Measurements from ENCODE around the gene RBM14. TPM values are rescaled to one million over a fixed set of nuclear protein-coding genes. Genes with fewer than 3 reads are reported as not detected.

The RBM14 gene
- total and polyA plus RNA-seq, 2 of the 4 experiments (the other 2 are of a cell fraction), result 9.3 to 31.1 TPM

DNA sequence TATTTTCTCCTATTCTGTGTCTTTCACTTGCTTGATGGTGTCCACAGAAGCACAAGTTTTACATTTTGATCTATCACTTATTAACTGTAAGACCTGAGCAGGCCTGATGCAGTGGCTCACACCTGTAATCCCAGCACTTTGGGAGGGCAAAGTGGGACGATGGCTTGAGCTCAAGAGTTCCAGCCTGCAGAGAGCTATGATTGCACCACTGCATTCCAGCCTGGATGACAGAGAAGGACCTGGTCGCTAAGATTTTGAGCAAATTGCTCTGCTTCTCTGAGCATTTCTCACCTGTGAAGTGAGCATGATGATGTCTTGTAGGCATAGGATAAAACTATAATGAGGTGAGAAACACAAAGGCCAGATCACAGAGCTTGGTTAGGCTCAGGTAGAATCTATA is 30.3 kb upstream of the RBM14 start:
- Histone ChIP-seq H3K4ac (ENCODE audit: low read depth, low read length) (no peak overlapping the region), H3K9ac (ENCODE audit: low read depth, low read length) (no peak overlapping the region), H3K4me2 (ENCODE audit: low read depth, low read length) (no peak overlapping the region), H4K91ac (ENCODE audit: insufficient read depth, low read depth, low read length) (no peak overlapping the region), H3K56ac (ENCODE audit: extremely low read depth, insufficient read depth, low read length) (no peak overlapping the region), H3K27ac (ENCODE audit: insufficient read depth, low read length) (no peak overlapping the region), H3K79me1 (ENCODE audit: low read depth in 1 of 2, low read length in 2 of 2) (no peaks in the 10 kb centered on the region), H3K27me3 (ENCODE audit: control insufficient read depth, insufficient read depth, low read length) (peaks cover 4% of the 10 kb centered on the region; the same call in 1 of the 2 replicates), H3K9me3 (ENCODE audit: control insufficient read depth, insufficient read depth, low read length) (0 out of 2 replicates have a peak, but pooled peaks cover 2% of the 10 kb centered on the region), H3K4me1 (ENCODE audit: control insufficient read depth, insufficient read depth, low read length) (no peaks in the 10 kb centered on the region), H2BK5ac (ENCODE audit: low read depth, low read length, poor library complexity, severe bottlenecking) (no peak overlapping the region), H2AFZ (replicated peaks; ENCODE audit: low read length, poor library complexity) (no peak overlapping the region), H3K36me3 (ENCODE audit: control insufficient read depth, insufficient read depth, low read length) (no peaks in the 10 kb centered on the region), H4K5ac (ENCODE audit: low read depth, low read length) (no peak overlapping the region), H2AK9ac (replicated peaks; ENCODE audit: low read depth, low read length, poor library complexity) (no peak overlapping the region), H4K20me1 (ENCODE audit: insufficient read depth, low read length) (no peaks in the 10 kb centered on the region), H3K9me1 (ENCODE audit: insufficient read depth, low read length) (no peaks in the 10 kb centered on the region), H2BK120ac (ENCODE audit: low read depth, low read length) (no peak overlapping the region), H3K14ac (replicated peaks; ENCODE audit: low read depth, low read length) (no peak overlapping the region), H4K8ac (ENCODE audit: low read depth in 2 of 2, low read length in 2 of 2) (no peak overlapping the region), H2BK20ac (ENCODE audit: low read depth, low read length) (no peak overlapping the region), H3K4me3 (ENCODE audit: insufficient read depth, low read depth, low read length) (no peak overlapping the region), H2AK5ac (ENCODE audit: low read depth, low read length) (no peak overlapping the region), H3K23ac (ENCODE audit: low read depth, low read length) (no peak overlapping the region), H2BK15ac (ENCODE audit: low read depth, low read length) (no peak overlapping the region), H3K18ac (ENCODE audit: low read depth, low read length) (no peak overlapping the region)
- WGBS, 2 experiments (ENCODE audit: extremely low coverage in 2 of 2, insufficient read length in 1 of 2), result 33% methylated on average over 1 of the region's 2 CpGs; no CpG with 5 or more reads in 1 of the 2 experiments
- in situ Hi-C loops (cut with MboI; ENCODE audit: low sequenced_read_pairs), result no loop called here
- ChIA-PET POLR2A (ENCODE audit: unreplicated experiment) (no interaction called here), CTCF (no interaction called here)
- TF ChIP-seq RCOR1 (IDR thresholded peaks at IDR 0.05; ENCODE audit: insufficient replicate concordance, low read length) (no peak), FOS (IDR thresholded peaks at IDR 0.05; ENCODE audit: low read depth, low read length) (no peak), POLR2A (IDR thresholded peaks at IDR 0.05; ENCODE audit: low read depth, low read length) (no peak), CHD1 (IDR thresholded peaks at IDR 0.05; ENCODE audit: low read depth, low read length) (no peak), NFE2L2 (IDR thresholded peaks at IDR 0.05; ENCODE audit: low read depth, low read length) (no peak), MXI1 (IDR thresholded peaks at IDR 0.05; ENCODE audit: borderline replicate concordance, low read depth, low read length) (no peak), RFX5 (IDR thresholded peaks at IDR 0.05; ENCODE audit: low read depth, low read length) (no peak), RAD21 (IDR thresholded peaks at IDR 0.05; ENCODE audit: low read length) (no peak), SMC3 (IDR thresholded peaks at IDR 0.05; ENCODE audit: low read depth, low read length) (no peak), BHLHE40 (IDR thresholded peaks at IDR 0.05; ENCODE audit: low read depth, low read length) (no peak), MAZ (IDR thresholded peaks at IDR 0.05; ENCODE audit: borderline replicate concordance, low read depth, low read length) (no peak), CEBPB (IDR thresholded peaks at IDR 0.05; ENCODE audit: low read depth, low read length) (no peak), MAFK (IDR thresholded peaks at IDR 0.05; ENCODE audit: low read depth, low read length) (no peak)
- TF ChIP-seq, protein P1, sequence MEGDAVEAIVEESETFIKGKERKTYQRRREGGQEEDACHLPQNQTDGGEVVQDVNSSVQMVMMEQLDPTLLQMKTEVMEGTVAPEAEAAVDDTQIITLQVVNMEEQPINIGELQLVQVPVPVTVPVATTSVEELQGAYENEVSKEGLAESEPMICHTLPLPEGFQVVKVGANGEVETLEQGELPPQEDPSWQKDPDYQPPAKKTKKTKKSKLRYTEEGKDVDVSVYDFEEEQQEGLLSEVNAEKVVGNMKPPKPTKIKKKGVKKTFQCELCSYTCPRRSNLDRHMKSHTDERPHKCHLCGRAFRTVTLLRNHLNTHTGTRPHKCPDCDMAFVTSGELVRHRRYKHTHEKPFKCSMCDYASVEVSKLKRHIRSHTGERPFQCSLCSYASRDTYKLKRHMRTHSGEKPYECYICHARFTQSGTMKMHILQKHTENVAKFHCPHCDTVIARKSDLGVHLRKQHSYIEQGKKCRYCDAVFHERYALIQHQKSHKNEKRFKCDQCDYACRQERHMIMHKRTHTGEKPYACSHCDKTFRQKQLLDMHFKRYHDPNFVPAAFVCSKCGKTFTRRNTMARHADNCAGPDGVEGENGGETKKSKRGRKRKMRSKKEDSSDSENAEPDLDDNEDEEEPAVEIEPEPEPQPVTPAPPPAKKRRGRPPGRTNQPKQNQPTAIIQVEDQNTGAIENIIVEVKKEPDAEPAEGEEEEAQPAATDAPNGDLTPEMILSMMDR (conservative IDR thresholded peaks at IDR 0.05; ENCODE audit: low read depth, low read length), result no peak
- TF ChIP-seq, protein P2, sequence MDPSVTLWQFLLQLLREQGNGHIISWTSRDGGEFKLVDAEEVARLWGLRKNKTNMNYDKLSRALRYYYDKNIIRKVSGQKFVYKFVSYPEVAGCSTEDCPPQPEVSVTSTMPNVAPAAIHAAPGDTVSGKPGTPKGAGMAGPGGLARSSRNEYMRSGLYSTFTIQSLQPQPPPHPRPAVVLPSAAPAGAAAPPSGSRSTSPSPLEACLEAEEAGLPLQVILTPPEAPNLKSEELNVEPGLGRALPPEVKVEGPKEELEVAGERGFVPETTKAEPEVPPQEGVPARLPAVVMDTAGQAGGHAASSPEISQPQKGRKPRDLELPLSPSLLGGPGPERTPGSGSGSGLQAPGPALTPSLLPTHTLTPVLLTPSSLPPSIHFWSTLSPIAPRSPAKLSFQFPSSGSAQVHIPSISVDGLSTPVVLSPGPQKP (IDR thresholded peaks at IDR 0.05; ENCODE audit: borderline replicate concordance, low read depth, low read length), result no peak
- TF ChIP-seq, protein P3, sequence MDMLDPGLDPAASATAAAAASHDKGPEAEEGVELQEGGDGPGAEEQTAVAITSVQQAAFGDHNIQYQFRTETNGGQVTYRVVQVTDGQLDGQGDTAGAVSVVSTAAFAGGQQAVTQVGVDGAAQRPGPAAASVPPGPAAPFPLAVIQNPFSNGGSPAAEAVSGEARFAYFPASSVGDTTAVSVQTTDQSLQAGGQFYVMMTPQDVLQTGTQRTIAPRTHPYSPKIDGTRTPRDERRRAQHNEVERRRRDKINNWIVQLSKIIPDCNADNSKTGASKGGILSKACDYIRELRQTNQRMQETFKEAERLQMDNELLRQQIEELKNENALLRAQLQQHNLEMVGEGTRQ (IDR thresholded peaks at IDR 0.05; ENCODE audit: low read depth, low read length), result no peak
- intact Hi-C loops (cut with micrococcal nuclease), result no loop called here
- ATAC-seq (ENCODE audit: low read depth) (no peak), DNase-seq (no peak)
- BruUV-seq (replicated peaks), result no TSS peak
- dilution Hi-C loops (cut with HindIII; ENCODE audit: low sequenced_read_pairs, unreplicated experiment), result no loop called here

Measured in IMR-90 (cell line).